H9 (cell line): ENCODE measurements around the gene DTNB. TPM values are rescaled to one million over a fixed set of nuclear protein-coding genes. Genes with fewer than 3 reads are reported as not detected.

Source experiments
- DNase-seq: peaks from one replicate; pipeline ENCODE4 v3.0.0-alpha.2; 2017
- H2AFZ ChIP-seq: one replicate; pipeline ENCODE4 v1.6.1; 2013; ENCODE audit warnings: mild to moderate bottlenecking, low read length, control low read depth, moderate library complexity
- H2AK5ac ChIP-seq: 2 replicates; pipeline ENCODE4 v1.6.1; 2013; ENCODE audit warnings: low read length, control low read depth, mixed read lengths; ENCODE audit not compliant: insufficient read length
- H2BK120ac ChIP-seq: one replicate; pipeline ENCODE4 v1.6.1; 2013; ENCODE audit warnings: low read depth, mild to moderate bottlenecking, low read length, control low read depth, inconsistent platforms; ENCODE audit not compliant: poor library complexity, severe bottlenecking
- H2BK12ac ChIP-seq: 2 replicates; pipeline ENCODE4 v1.6.1; 2013; ENCODE audit warnings: low read length, control low read depth, mixed read lengths, low read depth; ENCODE audit not compliant: insufficient read length
- H2BK15ac ChIP-seq: 2 replicates; pipeline ENCODE4 v1.6.1; 2013; ENCODE audit warnings: low read depth, low read length, control low read depth
- H2BK20ac ChIP-seq: one replicate; pipeline ENCODE4 v1.6.1; 2013; ENCODE audit warnings: low read depth, mild to moderate bottlenecking, low read length, control low read depth, inconsistent platforms; ENCODE audit not compliant: poor library complexity, severe bottlenecking
- H2BK5ac ChIP-seq: 2 replicates; pipeline ENCODE4 v1.6.1; 2013; ENCODE audit warnings: low read length, control low read depth, mixed read lengths; ENCODE audit not compliant: insufficient read length
- H3K14ac ChIP-seq: 2 replicates; pipeline ENCODE4 v1.6.1; 2013; ENCODE audit warnings: low read length, control low read depth; ENCODE audit not compliant: insufficient read depth
- H3K18ac ChIP-seq: 2 replicates; pipeline ENCODE4 v1.6.1; 2013; ENCODE audit warnings: low read depth, mild to moderate bottlenecking, mixed read lengths, low read length, control low read depth; ENCODE audit not compliant: insufficient read length
- H3K23ac ChIP-seq: 2 replicates; pipeline ENCODE4 v1.6.1; 2013; ENCODE audit warnings: low read length, control low read depth, mixed read lengths, low read depth; ENCODE audit not compliant: insufficient read length
- H3K23me2 ChIP-seq: 2 replicates; pipeline ENCODE4 v1.6.1; 2013; ENCODE audit warnings: low read depth, mild to moderate bottlenecking, mixed read lengths, low read length, control low read depth; ENCODE audit not compliant: insufficient read length, poor library complexity, severe bottlenecking
- H3K27ac ChIP-seq: 2 replicates; pipeline ENCODE4 v1.5.1; 2013; ENCODE audit warnings: low read length, control low read depth, mixed read lengths, low read depth; ENCODE audit not compliant: insufficient read length
- H3K27me3 ChIP-seq: 2 replicates; pipeline ENCODE4 v1.6.1; 2013; ENCODE audit warnings: low read length, control low read depth, inconsistent platforms; ENCODE audit not compliant: insufficient read depth
- H3K4ac ChIP-seq: 2 replicates; pipeline ENCODE4 v1.6.1; 2013; ENCODE audit warnings: low read depth, mild to moderate bottlenecking, control low read depth, inconsistent platforms, low read length, moderate library complexity
- H3K4me1 ChIP-seq: 2 replicates; pipeline ENCODE4 v1.6.1; 2013; ENCODE audit warnings: low read length, control low read depth, inconsistent platforms; ENCODE audit not compliant: insufficient read depth
- H3K4me2 ChIP-seq: 2 replicates; pipeline ENCODE4 v1.6.1; 2013; ENCODE audit warnings: low read length, control low read depth, mixed read lengths; ENCODE audit not compliant: insufficient read length, insufficient read depth
- H3K56ac ChIP-seq: 2 replicates; pipeline ENCODE4 v1.6.1; 2013; ENCODE audit warnings: low read depth, mild to moderate bottlenecking, mixed read lengths, low read length, control low read depth; ENCODE audit not compliant: insufficient read length
- H3K79me1 ChIP-seq: 2 replicates; pipeline ENCODE4 v1.6.1; 2013; ENCODE audit warnings: low read depth, mild to moderate bottlenecking, moderate library complexity, low read length, control low read depth, inconsistent platforms; ENCODE audit not compliant: insufficient read depth, poor library complexity, severe bottlenecking
- H3K79me2 ChIP-seq: 2 replicates; pipeline ENCODE4 v1.6.1; 2013; ENCODE audit warnings: low read length, control low read depth, inconsistent platforms; ENCODE audit not compliant: insufficient read depth
- H3K9ac ChIP-seq: 2 replicates; pipeline ENCODE4 v1.6.1; 2013; ENCODE audit warnings: low read length, control low read depth, mixed read lengths; ENCODE audit not compliant: insufficient read length; ENCODE audit errors: extremely low read depth
- H3K9me3 ChIP-seq: one replicate; pipeline ENCODE4 v1.6.1; 2013; ENCODE audit warnings: low read depth, low read length, inconsistent platforms; ENCODE audit not compliant: control insufficient read depth
- H3T11ph ChIP-seq: one replicate; pipeline ENCODE4 v1.6.1; 2013; ENCODE audit warnings: mild to moderate bottlenecking, low read length, control low read depth, inconsistent platforms
- H4K20me1 ChIP-seq: one replicate; pipeline ENCODE4 v1.6.1; 2013; ENCODE audit not compliant: control insufficient read depth, insufficient read length, insufficient read depth
- H4K5ac ChIP-seq: 2 replicates; pipeline ENCODE4 v1.6.1; 2013; ENCODE audit warnings: low read depth, mild to moderate bottlenecking, mixed read lengths, low read length, control low read depth; ENCODE audit not compliant: insufficient read length
- H4K8ac ChIP-seq: replicated peaks from 2 replicates; pipeline ENCODE4 v1.6.1; 2013; ENCODE audit warnings: low read length, control low read depth, mixed read lengths, low read depth; ENCODE audit not compliant: insufficient read length
- H4K91ac ChIP-seq: 2 replicates; pipeline ENCODE4 v1.6.1; 2013; ENCODE audit warnings: low read depth, mild to moderate bottlenecking, moderate library complexity, mixed read lengths, low read length, control low read depth; ENCODE audit not compliant: insufficient read length
- H3K27ac Mint-ChIP-seq, 3 experiments: 2 replicates in 2 of 3; 3 replicates in 1 of 3; pipeline ENCODE4 v1.8.0; 2020 to 2021; ENCODE audit warnings: mixed read lengths in 3 of 3, mild to moderate bottlenecking in 1 of 3, moderate library complexity in 1 of 3
- H3K27me3 Mint-ChIP-seq: 2 replicates; pipeline ENCODE4 v1.8.0; 2021; ENCODE audit warnings: low read depth, mild to moderate bottlenecking, moderate library complexity, mixed read lengths
- H3K36me3 Mint-ChIP-seq, 3 experiments: 2 replicates in 2 of 3; 3 replicates in 1 of 3; pipeline ENCODE4 v1.8.0; 2020 to 2021; ENCODE audit warnings: low read depth in 3 of 3, mixed read lengths in 3 of 3; ENCODE audit not compliant: insufficient read depth in 1 of 3
- H3K4me1 Mint-ChIP-seq, 2 experiments: 2 replicates each; pipeline ENCODE4 v1.8.0; 2020; ENCODE audit warnings: mixed read lengths in 2 of 2
- H3K4me3 Mint-ChIP-seq, 2 experiments: 2 replicates in 1 of 2; 3 replicates in 1 of 2; pipeline ENCODE4 v1.8.0; 2020 to 2021; ENCODE audit warnings: mild to moderate bottlenecking in 2 of 2, mixed read lengths in 2 of 2, moderate library complexity in 1 of 2
- H3K9me3 Mint-ChIP-seq, 2 experiments: 2 replicates in 1 of 2; 3 replicates in 1 of 2; pipeline ENCODE4 v1.8.0; 2020; ENCODE audit warnings: mild to moderate bottlenecking in 2 of 2, mixed read lengths in 2 of 2, moderate library complexity in 1 of 2
- WGBS: extraction: QIAGEN DNeasy Blood & Tissue Kit; methylation state at CpG from one replicate; pipeline ENCODE4 v1.1.7; 2013; ENCODE audit warnings: missing lambda C conversion rate, low lambda C conversion rate, mixed read lengths; ENCODE audit not compliant: insufficient read length; ENCODE audit errors: extremely low coverage; 5-methylcytosine and 5-hydroxymethylcytosine counted together
- total RNA-seq: library from RNA; stranded (reverse); gene quantifications from 2 replicates; pipeline ENCODE4 v1.2.1, GENCODE V29; 2021
- TF ChIP-seq, protein P1 (sequence below): fragments of 200-600 bp; sonication (generic); conservative IDR thresholded peaks from 3 replicates; pipeline ENCODE4 v1.8.0; 2021; ENCODE audit warnings: antibody characterized with exemption, mild to moderate bottlenecking

DTNB gene
- total RNA-seq, 1 experiment from 2014 or later, result 26.7 TPM

DNA sequence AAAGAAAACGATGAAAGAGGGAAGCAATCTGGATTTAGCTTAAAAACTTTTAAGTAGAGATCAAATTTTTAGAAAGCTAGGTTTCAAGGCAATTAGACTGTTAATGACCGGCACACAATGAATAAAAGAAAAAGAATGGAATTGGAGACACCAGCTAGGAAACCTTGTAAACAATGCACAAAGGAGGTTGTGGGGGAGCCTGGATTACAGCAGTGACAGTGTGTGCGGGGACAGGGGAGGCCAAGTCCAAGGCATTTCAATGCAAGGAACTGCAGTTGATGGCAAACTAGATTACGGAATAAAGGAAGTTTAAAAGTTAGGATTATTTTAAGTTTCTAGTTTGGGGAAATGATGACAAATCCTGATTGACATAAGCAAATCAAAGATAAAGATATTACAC lies 74.5 kb downstream of the DTNB start:
- H3K9ac ChIP-seq, result no peak overlapping the region
- no peak overlapping the region for H4K8ac ChIP-seq
- no peak overlapping the region for H2AK5ac ChIP-seq
- Mint-ChIP-seq H3K4me3 (no peak overlapping the region), H3K27ac (peak overlapping the region in 1 of 3 experiments; percentile 29; a peak in 2 of 7 replicates), H3K36me3 (peaks cover 0 to 10% (median 2%) of the 10 kb centered on the region in 3 experiments; a peak in 2 of 7 replicates), H3K4me1 (peaks cover 4 to 6% of the 10 kb centered on the region in 2 experiments), H3K9me3 (no peaks in the 10 kb centered on the region), H3K27me3 (no peaks in the 10 kb centered on the region)
- no peaks in the 10 kb centered on the region for H4K20me1 ChIP-seq
- H3K79me1 ChIP-seq, result no peaks in the 10 kb centered on the region
- no peak overlapping the region for H3K27ac ChIP-seq
- TF ChIP-seq, protein P1, sequence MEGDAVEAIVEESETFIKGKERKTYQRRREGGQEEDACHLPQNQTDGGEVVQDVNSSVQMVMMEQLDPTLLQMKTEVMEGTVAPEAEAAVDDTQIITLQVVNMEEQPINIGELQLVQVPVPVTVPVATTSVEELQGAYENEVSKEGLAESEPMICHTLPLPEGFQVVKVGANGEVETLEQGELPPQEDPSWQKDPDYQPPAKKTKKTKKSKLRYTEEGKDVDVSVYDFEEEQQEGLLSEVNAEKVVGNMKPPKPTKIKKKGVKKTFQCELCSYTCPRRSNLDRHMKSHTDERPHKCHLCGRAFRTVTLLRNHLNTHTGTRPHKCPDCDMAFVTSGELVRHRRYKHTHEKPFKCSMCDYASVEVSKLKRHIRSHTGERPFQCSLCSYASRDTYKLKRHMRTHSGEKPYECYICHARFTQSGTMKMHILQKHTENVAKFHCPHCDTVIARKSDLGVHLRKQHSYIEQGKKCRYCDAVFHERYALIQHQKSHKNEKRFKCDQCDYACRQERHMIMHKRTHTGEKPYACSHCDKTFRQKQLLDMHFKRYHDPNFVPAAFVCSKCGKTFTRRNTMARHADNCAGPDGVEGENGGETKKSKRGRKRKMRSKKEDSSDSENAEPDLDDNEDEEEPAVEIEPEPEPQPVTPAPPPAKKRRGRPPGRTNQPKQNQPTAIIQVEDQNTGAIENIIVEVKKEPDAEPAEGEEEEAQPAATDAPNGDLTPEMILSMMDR, result no peak
- H3K4me1 ChIP-seq, result no peaks in the 10 kb centered on the region
- no peaks in the 10 kb centered on the region for H3K9me3 ChIP-seq
- no peak overlapping the region for H3T11ph ChIP-seq
- no peak overlapping the region for H2BK120ac ChIP-seq
- H2BK15ac ChIP-seq, result no peak overlapping the region
- H3K14ac ChIP-seq, result no peak overlapping the region
- H2AFZ ChIP-seq, result no peak overlapping the region
- WGBS, result no CpG with 5 or more reads among the region's 4 CpGs
- H3K23ac ChIP-seq, result no peak overlapping the region
- no peak overlapping the region for H4K5ac ChIP-seq
- no peaks in the 10 kb centered on the region for H3K27me3 ChIP-seq
- no peak overlapping the region for H3K4me2 ChIP-seq
- DNase-seq, result no peak
- no peak overlapping the region for H2BK12ac ChIP-seq
- no peak overlapping the region for H3K18ac ChIP-seq
- no peak overlapping the region for H2BK5ac ChIP-seq
- H3K79me2 ChIP-seq, result no peaks in the 10 kb centered on the region
- no peak overlapping the region for H3K4ac ChIP-seq
- H3K23me2 ChIP-seq, result no peaks in the 10 kb centered on the region
- no peak overlapping the region for H3K56ac ChIP-seq
- no peak overlapping the region for H2BK20ac ChIP-seq
- H4K91ac ChIP-seq, result no peak overlapping the region
